Gastrocnemius medialis (tissue), 4 donors: Measurements from ENCODE around the gene CLCN6.

ENCODE experiments used
- CTCF ChIP-seq, 5 experiments: fragments of 450-650 bp in 3 of 5; fragments of 200-600 bp in 2 of 5; sonication (generic) in 2 of 5; IDR thresholded peaks in 4 of 5; conservative IDR thresholded peaks in 1 of 5; 1 replicate in 4 of 5; 2 replicates in 1 of 5; pipeline ENCODE4 v1.5.1; 2016 to 2019; ENCODE audit warnings: antibody characterized with exemption in 5 of 5, mild to moderate bottlenecking in 3 of 5, moderate library complexity in 3 of 5
- POLR2A ChIP-seq, 2 donors: fragments of 450-650 bp; IDR thresholded peaks; one replicate each; pipeline ENCODE4 v1.6.1; 2017; ENCODE audit warnings: antibody characterized with exemption in 2 of 2, mild to moderate bottlenecking in 2 of 2, moderate library complexity in 2 of 2

GRCh38 chr1:11856698-11857097, 50.7 kb downstream of the CLCN6 start:
- no peak for TF ChIP-seq CTCF (IDR thresholded peaks at IDR 0.05 in 4 of 5, conservative IDR thresholded peaks at IDR 0.05 in 1 of 5)
- TF ChIP-seq POLR2A (IDR thresholded peaks at IDR 0.05) = no peak
